GM19455 (cell line): Measurements from ENCODE around the gene TIMP4.

ENCODE experiments used
- ATAC-seq: cut with Tn5 transposase; IDR thresholded peaks from one replicate; pipeline ENCODE4 v1.9.1; 2021; ENCODE audit not compliant: unreplicated experiment

The TIMP4 gene

DNA sequence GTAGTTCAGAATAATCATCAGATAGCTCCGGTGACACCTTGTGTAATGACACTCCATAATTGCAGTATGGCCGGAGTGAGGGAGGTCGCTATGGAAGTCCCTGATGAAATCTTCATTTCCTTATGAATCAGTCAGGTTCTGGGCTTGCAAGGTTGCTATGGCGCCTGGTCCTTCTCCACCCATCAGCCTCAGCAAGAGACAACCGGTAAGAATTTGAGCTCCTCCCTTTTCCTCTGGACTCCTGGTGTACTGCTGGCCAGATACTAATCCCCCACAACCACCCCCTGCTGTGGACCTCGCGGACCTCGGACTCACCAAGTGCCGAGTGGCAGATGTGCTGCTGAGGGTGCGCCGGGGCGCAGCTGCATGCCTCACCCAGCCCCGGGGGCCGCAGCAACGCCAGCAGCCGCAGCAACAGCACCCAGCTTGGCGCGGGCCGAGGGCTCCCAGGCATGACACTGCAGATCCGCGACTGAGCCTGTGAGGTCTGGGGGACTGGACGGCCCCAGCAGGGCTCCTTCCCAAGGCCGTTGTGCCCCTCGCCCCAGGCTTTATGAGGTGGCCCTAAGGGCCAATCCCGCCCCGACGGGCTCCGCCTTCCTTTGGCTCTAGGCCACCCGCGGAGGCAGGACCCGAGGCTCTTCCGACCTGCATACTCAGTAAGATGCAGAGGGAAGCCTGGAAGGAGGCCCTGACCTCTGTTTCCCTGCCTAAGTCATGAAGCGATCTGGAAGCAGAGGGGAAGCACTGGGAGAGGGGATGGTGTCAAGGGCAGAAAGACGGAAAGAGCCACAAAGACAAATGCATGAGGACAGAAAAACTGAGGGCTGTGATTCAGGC lies at the start of gene TIMP4:
Gene TIMP4, minus strand, starts transcription at position 526 of the 840 bp plus-strand sequence. Its CDS starts 72 bp downstream, at position 454.
- ATAC-seq: no peak

DNA sequence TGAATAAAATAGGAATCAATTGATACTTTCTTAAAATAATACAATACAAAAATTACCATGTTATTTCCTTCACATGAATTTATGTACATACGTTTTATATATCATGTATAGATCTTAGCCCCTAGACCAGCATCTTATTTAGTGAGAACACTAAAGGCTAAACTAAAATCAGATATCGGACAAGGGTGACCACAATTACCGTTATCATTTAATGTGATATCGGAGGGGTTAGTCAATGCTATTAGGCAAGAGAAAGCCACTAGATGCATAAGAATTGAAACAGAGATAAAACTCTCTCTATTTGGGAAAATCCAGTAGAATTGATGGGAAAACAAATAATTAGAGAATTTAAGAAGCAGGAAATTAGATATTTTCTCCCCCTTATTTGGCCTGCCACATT lies 46.5 kb upstream of the TIMP4 start:
- no peak for ATAC-seq

DNA sequence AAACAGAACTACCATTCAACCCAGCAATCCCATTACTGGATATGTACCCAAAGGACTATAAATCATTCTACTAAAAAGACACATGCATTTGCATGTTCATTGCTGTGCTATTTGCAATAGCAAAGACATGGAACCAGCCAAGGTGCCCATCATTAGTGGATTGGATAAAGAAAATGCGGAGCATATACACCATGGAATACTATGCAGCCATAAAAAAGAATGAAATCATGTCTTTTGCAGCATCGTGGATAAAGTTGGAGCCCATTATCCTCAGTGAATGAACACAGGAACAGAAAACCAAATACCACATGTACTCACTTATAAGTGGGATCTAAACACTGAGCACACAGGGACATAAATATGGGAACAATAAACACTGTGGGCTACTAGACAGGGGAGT lies 43.1 kb upstream of the TIMP4 start:
- ATAC-seq: no peak

DNA sequence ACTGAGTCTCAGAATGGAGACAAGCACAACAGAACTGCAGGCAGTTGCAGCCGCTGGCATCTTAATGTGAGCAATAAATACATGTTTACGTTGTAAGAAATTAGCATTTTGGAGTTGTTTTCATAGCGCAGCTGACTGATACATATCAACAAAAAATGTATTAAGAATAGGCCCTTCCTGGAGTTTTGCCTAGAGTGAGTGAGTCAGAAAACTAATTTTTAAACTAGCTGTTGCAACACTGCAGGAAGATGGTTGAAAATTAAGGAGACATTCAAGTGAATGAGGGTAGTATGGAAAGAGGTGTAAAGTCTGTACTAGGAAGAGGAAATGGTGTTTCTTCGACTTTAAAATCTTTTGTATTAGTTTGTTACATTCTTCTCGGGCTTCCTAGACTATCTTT lies 39.6 kb upstream of the TIMP4 start:
- ATAC-seq: no peak

DNA sequence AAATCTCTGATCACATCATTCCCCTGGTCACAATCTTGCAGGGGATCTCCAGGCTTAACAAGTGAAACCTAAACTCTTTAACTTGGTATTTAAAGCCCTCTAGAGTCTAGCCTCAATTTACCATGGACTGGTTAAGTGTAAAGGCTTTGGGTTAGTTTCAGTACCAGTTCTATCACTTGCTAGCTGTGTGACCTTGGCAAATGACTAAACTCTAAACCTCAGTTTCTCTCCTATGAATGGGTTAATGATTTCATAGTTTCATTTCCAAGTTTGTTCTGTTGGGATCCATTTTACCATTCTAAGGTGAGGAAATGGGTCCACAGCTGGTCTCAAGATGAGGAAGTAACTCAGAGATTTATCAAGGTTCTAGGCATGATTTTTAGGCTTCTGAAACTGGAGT lies 38.8 kb upstream of the TIMP4 start:
- ATAC-seq: no peak

DNA sequence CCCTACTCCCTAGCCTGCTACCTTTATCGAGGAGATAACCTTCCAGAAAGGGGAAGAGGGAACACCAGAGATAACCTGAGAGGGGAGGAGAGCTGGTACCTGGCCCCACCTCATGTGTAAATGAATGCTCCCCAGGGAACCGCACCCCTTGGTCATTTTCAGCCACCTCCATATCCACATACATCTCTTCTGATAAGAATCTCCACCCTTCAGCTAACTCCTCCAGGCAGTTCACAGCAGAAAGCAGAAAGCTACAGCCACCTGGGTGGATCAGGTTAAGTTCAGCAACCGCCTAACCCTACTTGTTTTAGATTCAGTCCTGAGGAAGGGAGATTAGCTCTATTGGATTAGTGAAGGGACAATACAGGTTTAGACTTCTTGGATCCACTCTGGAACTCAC lies 38.0 kb upstream of the TIMP4 start:
- ATAC-seq: no peak

DNA sequence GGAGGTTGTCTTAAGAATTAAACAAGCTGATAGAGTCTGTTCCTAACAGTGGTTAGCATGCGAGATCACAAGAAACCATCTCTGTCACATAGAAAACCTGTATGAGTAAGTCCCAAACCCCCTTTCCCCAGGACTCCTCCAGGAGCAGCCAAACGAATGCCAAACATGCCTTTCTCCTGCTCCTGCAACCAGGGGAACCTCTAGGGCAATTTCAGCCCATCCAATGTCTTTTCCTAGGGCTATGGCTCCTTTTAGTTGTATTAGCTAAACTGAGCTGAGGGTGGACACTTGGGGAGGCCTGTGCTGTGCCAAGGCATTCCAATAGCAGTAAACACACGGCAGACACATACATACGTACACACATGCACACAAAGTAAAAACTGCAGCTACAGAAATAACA lies 36.5 kb upstream of the TIMP4 start:
- ATAC-seq: no peak

DNA sequence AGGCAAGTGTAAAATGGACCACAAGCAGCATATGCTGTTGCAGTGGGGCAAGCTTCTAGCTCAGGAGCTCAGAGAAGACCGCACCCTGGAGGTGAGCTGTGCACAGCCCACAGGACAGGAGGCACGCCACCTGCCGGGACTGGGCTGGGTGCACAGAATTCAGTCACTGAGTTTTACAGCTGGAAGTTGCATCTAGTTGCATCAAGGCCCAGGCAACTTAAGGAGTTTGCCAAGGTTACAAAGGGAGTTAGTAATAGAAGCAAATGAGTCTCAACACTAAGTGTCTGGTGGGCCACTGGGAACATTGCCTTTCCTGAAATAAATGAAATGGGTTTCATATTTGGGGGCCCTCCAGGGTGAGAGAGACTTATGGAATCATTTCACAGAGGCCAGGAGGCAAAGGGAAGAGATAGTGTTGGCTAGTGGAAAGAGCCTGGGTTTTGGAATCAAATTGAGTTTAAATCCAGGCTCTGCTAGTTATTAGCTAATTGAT lies 36.0 kb upstream of the TIMP4 start:
- peak; percentile 71 for ATAC-seq

DNA sequence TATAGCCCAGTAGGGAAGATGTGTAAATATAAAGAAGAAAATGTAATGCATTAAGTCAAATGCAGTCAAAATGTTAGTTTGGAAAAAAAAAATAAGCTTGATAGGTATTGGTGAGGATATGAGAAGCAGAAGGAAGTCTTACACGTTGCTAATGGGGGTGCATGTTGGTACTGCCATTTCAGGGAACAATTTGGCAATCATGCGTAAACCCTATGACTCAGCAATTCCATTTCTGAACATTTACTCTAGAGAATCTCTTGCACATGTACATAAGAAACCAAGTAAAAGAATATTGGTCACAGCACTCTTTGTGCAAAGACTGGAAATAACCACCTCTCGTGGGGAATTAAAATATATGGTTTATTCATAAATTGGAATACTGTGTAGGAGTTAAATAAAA lies 35.5 kb upstream of the TIMP4 start:
- peak; percentile 32 for ATAC-seq

DNA sequence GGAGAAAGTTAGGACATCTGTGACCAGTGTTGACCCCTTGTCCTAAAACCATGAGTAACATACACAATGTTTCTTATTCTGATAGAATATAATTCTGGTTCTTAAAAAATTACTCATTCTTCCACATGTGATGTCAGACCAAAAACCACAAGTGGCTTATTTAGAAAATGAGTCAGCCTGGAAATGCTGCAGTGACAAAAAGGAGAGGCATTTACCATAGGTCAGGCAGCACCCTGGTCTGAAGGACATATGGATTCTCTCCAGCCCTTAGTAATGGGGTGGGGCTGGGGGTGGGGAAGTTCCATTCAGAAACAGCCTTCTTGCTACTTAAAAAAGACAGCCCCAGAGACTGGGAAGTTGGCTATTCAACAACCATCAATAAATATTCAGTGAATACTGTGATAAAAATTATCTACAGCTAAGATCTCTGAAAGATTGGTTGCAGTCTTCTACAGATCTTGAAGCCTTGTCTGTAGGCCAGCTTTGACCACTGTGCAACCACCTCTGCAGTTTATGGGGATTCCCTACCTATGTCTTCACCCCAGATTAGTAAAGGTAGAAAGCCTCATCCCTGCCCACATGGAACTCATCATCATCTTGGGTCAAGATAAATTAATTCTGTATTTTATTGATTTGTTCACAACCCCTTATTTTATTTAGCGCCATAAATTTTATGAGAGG lies 34.9 kb upstream of the TIMP4 start:
- ATAC-seq: peak; percentile 50

DNA sequence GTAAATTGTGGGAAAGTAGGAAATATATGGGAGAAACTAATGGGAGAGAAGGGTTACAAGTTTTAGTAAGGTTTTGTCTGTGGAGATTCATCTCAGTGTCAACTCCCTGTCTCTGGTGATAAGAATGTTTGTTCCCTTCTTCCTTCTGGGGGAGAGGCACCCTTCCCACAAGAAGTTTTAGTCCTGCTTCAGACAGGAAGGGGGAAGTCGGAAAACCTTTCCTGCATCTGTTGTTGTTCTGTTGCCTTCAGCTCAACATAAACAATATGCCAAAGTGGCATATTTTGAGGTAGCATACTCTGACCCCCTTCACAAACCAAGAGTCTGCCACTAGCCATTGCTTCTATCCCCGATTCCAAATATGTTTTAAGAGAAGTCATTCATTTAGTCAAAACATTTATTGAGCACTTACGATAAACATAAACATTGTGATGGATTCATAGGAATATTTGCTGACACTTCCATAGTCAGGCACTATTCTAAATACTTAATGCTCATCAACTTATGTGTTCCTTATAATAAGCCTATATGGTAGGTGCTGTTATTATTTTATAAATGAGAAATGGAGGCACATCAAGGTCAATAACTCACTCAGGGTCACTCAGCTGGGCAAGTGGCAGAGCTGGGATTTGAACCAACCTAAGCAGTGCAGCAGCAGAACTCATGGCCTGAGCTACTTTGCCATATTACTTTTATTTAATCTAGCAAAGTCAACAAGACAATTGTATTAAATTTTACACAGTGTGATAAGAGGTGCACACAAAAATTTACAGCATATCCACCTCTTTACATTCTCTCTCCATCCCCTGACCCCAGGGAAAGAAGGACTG lies 34.2 kb upstream of the TIMP4 start:
- ATAC-seq: no peak

DNA sequence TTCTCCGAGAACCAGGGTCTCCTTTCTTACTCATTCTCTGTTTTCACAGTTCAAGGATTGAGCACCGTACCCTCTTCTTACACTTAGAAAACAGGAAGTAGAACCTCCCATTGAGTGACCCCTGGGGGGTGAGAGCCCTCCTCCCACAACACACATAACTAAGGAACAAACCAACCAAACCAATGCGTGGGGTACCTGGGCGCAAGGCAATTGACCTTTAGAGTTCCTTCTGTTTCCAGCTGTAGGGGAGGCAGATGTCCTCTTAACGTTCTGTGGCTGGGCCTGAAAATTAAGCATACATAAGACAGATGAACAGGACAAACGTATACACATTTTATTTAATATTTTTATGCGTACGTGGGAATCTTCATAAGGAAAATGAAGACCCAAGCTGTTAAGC lies 33.5 kb upstream of the TIMP4 start:
- no peak for ATAC-seq

DNA sequence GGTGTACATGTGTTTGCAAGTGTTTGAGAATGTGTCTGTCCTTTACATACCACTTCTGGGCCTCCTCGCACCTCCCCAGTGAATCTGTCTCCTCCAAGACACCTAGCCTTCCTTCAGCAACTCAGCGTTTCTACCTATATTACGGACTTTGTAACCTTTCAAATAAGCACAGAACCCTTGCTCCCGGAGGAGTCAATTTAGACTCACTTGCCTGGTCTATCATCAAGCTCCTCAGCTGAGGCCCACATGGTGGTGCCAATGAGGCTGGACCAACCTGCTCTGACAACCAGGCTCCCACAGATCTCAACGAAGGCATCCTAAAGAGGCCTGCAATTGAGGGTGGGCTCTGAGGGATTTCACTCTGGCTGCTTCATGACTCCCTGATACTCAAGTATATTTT lies 32.8 kb upstream of the TIMP4 start:
- no peak for ATAC-seq

DNA sequence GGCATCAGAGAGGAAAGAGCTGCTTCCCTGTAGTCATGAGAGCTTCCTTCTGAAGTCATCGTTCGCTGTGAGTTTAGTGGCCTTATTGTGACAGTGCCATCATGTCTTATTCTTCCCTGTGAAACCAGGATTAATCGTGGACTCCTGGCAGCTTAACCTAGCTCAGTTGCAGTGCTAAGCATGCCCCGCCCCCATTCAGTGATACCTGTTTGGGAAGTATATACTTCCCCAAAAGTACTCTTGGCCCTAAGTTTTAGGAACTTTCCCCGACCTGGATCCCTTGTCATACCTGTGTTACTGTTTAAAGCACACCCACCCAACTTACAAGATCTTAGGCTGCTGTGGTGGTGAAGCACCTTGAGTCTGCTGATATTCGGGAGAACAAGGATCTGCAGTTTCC lies 32.1 kb upstream of the TIMP4 start:
- ATAC-seq: no peak

DNA sequence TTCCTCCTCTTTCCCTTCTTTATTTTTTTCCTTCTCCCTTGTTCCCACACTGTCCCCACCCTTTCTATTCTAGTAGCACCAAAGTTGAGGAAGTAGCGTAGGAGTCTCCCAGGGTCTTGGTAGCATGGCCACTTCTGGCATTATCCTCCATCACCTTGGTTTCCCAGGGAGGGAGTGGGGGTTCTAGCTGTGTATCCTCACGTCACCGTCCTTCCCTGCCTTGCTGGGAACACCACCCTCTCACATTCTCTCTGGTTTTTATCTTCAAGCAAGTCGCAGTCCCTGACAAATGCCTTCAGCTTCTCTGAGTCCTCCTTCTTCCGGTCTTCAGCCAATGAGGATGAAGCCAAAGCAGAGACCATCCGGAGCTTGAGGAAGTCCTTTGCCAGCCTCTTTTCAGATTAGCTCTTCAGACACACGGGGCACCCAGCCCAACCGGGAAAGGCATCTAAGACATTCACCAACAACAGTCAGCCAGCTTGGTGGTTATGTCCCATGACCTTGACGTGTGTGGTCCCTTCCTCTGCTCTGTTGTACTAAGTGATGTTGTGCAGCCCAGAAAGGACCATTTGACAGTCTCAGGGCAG lies 31.6 kb upstream of the TIMP4 start:
- no peak for ATAC-seq

DNA sequence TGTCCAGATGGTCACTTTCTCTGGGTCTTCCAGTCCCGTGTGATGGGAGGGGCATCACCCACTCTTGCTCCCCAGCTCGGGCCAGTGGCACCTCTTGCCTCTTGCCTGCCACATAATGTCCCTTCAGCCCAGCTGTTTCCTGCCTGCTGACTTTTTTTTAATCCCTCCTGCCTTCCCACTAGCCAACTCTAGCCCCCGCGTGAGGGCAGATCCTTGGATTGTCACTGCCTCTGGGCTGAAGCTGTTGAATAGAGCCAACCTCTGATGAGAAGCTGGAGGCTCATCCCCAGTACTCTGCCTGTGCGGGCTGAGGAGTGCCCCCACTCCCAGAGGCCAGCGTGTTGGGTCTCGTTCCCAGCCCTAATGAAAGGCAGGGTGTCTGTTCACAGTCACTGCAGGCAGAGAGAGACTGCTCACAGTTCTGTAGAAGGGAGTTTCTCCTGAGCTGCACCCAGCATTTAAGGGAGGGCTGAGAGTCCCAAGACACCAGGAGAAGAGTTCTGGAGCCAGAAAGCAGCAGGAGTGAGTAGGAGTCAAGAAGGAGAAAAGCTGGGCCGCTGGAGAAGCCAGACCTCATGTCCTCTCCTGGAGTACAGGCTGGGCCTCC lies 30.1 kb upstream of the TIMP4 start:
- ATAC-seq: no peak

DNA sequence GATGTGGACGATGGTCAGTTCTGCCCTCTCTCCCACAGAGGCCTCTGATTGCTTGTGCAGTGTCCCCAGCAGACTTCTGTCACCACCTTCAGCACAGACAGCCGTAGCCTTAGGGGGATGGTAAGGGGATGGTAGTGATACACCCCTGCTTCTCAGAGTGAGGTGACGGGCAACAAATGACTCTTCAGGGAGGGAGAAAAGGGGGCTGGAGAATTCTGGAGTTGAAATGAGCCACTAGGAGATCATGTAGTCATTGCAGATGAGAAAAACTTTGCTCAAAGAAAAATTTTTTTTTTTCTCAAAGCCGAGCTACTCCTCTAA lies 29.6 kb upstream of the TIMP4 start:
- no peak for ATAC-seq

DNA sequence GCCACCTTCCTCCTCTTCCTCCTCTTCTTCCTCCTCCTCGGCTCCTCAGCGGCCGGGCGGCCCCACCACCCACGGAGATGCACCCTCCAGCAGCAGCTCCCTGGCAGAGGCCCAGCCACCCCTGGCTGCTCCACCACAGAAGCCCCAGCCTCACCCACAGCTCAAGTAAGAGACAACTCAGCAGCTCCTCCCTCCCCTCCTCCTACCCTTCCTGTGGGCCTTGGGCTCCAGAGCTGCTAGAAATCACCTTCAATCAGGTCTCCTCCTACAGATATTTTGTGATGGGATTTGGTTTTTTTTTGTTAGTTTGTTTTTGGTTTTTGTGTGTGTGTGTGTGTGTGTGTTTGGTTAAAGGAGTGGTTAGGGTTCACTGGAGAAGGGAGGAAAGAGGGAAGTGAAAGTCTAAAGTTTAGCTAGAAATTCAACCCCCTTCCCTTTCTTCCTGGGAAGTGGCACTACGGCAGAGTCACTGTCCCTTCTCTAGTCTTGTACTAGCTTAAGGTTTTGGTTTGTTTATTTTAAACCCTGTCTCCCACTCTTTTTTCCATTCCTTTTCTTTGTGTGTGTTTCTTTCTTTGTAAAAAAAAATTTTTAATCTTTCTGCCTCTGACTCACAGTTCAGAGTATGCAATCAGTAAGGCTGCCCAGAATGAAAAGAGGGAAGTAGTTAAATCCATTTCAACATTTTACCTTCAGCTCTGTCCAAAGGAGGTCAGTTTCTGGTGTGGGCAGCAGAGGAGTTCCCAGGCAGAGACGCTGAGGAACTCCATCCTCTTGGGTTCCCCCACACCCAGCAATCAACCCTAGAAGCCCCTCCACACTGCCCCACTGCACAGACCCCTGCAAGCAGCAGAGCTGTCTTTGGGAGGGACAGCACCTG lies 29.0 kb upstream of the TIMP4 start:
- ATAC-seq: no peak

DNA sequence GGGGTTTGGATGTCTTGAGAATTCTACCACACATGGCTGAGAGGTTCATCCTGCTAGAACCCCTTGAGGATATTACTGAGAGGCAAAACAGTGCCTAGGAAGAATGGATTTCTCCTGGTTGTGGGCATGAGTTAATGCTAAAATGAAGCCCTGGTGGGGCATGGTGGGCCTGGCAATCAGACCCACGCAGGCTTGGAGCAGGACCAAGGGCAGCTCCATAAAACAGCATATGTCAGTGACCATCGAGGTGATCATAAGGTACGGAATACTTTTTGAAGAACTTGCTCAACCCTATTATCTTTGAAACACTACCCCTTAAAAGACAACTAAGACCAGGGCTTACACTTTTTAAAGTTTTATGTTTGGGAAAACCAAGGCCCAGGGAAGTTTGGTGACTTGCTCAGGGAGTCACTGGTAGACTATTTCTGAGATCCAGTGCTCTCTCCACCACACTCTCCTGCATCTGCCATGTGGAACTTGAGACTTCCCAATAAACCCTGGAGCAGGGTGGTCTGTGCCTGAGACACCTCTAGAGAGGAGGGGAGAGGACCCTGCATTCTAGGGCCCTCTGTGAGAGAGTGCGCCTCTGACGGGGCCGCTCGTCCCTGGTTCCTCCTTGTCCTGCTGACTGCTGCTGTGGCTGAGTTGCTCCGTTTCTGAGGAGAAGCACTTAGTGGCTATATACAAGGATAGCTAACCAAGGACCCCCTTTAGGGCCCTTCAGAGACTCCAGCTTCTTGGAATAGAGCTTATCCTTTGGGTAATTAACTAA lies 28.0 kb upstream of the TIMP4 start:
- no peak for ATAC-seq
